GM19467 (cell line): Measurements from ENCODE around the gene TMEM63A.
A peak's percentile ranks its signal among the peaks of the same experiment; 100 is the strongest.
"Not testable (repeated sequence)": the region's sequence is repeated elsewhere in the genome, so short reads cannot be mapped to it uniquely, and the experiment has no call there.

Source experiments
- ATAC-seq: cut with Tn5 transposase; IDR thresholded peaks from one replicate; pipeline ENCODE4 v1.9.1; 2021; ENCODE audit warnings: mild to moderate bottlenecking, moderate library complexity; ENCODE audit not compliant: unreplicated experiment

Gene TMEM63A

GRCh38 chr1:225823811-225824261 lies 58.3 kb downstream of the TMEM63A start:
- no peak for ATAC-seq

GRCh38 chr1:225822655-225823403 lies 59.4 kb downstream of the TMEM63A start:
- no peak for ATAC-seq

- no peak for ATAC-seq
Observed at GRCh38 chr1:225820522-225821120, 61.6 kb downstream of the TMEM63A start.

DNA sequence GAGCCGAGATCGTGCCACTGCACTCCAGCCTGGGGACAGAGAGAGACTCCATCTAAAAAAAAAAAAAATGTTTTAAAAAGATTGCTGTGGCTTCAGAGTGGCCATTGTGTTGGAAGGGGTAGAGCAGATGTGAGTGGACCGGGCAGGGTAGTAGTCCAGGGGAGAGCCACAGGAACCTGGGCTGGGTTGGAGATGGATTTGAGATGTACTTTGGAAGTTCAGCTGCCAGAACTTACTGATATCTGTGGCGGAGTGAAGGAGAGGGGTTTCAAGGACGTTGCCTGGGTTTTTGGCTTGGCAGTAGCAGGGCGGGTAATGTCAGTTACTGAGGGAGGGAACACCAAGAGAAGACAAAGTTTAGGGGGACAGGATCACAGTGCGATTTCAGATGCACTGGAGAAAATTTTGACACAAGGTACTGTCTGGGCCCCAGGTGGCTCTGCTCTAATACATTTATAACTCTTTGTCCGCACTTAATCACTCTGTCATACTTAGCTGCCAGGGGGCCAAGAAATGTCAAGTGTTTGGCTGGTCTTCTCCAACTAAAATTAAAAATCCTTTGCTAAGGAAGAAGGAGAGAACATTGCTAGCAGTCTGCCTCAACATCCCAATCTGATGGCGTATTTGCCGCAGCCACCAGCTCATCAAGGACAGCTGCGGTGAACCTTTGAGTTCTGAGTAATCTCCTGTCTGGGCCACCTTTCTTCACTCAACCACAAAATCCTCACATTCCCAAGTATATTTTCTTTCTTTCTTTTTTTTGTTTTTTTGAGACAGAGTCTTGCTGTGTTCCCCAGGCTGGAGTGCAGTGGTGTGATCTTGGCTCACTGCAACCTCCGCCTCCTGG lies 62.6 kb downstream of the TMEM63A start:
- no peak for ATAC-seq

DNA sequence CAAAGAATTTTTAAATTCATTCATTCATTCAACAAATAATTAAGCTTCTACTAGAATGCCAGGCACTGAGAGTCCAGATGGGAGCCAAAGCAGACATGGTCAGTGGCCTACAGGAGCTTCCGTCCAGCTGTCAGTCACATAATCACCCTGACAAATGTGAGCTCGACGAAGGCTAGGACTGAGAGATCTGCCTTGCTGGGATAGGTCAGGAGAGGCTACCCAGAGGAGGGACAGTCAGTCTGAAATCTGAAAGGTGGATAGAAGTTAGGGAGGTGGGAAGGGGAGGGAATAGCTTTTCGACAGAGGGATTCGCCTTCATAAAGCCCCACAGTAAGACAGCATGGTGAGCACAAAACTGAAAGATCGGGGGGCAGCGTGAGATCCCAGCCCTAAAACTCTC lies 64.0 kb downstream of the TMEM63A start:
- ATAC-seq, result no peak

DNA sequence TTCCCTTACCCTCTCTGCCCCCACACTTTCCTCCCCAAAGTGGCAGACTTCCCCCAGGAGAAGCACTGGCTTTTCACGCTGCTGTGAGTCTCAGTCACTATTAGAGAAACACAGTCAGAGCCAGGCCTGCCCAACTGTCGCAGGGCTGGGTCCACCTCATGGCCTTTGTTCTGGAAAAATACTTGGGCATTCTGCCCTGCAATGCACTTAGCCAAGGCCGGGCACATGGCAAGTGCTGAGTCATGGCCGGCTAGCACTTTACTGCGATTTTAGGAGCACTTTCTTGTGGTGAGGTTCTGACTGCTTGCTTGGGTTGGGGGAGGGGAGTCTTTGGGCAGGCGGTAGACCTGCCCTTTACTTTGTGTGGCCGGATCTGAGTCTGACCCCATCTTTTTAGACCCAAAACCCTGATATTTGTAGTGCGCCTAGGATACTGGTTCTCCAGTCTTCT lies 64.5 kb downstream of the TMEM63A start:
- ATAC-seq, result no peak

- no peak for ATAC-seq
Observed at GRCh38 chr1:225816643-225817538, 65.3 kb downstream of the TMEM63A start.

DNA sequence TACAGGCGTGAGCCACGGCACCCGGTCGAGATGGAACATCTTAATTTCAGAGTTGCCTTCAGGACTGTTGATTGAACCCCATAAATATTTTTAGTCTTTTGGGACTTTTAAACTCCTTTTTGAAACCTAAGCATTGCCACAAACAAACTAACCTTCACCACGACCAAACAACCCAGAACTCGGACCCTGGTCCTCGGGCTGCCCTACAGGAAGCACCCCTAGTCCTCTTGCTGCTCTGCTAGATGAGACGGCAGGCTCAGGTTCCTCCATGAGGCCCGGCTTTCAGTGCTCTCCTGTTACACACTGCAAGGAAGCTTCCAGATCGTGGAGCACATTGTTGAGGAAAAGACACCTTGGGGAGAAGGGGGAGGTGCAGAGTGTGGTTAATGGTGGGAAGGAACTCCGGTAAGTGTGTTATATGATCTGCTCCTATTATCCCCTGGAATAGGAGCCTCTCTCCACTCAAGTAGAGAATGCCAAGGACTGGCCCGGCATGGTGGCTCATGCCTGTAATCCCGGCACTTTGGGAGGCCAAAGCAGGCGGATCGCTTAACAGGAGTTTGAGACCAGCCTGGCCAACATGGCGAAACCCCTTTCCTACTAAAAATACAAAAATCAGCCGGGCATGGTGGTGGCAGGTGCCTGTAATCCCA lies 66.5 kb downstream of the TMEM63A start:
- no peak for ATAC-seq

GRCh38 chr1:225815090-225815489 lies 67.1 kb downstream of the TMEM63A start:
- not testable (repeated sequence) for ATAC-seq

DNA sequence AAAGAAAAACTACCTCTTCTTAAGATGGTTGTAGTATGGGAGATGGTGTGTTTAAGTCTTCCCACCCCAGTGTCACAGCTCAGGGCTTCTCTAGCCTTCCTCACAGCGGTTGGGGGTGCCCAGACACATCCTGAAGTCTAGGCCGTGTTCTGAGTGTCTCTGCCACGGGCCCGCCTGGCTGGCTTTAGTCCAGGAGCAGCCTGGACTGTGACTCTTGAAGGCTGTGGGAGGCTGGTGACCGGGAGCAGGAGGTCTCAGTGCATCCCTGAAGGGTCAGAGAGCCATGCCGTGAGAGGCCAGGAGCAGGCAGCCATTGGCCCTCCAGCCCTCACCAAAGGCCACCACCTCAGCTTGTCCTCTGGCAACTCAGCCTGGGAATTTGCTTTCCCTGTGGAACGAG lies 67.8 kb downstream of the TMEM63A start:
- ATAC-seq, result no peak

GRCh38 chr1:225813214-225813964 lies 68.8 kb downstream of the TMEM63A start:
- no peak for ATAC-seq

DNA sequence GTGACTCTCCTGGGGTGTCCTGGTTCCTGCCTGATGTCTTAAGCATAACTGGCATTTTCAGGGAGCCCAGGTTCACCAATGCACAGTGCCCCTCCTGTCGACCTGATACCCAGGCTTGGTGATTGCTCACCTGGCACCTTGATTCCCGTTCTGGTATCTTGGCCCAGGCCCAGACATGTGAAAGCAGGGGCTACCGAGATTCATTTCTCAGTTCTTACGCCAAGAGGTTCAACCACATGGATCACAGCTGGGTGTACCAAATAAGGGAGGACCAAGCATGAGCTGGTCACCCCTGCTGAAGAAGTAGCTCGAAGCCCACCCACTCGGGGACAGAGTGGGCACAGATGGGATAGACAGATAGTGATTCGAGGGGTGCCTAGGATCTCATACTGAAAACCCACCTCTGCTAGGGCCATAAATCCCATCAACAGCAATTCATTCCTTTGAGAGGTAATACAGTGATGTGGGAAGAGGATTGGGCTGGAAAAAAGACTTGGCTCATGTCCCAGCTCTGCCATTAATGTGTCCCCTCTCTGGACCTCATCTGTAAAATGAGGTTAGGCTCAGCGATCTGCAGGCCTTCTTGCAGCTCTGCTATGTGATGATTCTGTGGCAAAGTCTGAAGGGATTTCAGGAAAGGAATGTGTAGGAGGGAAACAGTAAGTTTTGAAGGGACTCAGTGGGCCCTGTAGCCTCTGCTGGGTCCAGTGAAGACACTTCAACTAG lies 69.5 kb downstream of the TMEM63A start:
- no peak for ATAC-seq

GRCh38 chr1:225811622-225812487 lies 70.3 kb downstream of the TMEM63A start:
- no peak for ATAC-seq

- not testable (repeated sequence) for ATAC-seq
Observed at GRCh38 chr1:225810579-225811538, 71.3 kb downstream of the TMEM63A start.

DNA sequence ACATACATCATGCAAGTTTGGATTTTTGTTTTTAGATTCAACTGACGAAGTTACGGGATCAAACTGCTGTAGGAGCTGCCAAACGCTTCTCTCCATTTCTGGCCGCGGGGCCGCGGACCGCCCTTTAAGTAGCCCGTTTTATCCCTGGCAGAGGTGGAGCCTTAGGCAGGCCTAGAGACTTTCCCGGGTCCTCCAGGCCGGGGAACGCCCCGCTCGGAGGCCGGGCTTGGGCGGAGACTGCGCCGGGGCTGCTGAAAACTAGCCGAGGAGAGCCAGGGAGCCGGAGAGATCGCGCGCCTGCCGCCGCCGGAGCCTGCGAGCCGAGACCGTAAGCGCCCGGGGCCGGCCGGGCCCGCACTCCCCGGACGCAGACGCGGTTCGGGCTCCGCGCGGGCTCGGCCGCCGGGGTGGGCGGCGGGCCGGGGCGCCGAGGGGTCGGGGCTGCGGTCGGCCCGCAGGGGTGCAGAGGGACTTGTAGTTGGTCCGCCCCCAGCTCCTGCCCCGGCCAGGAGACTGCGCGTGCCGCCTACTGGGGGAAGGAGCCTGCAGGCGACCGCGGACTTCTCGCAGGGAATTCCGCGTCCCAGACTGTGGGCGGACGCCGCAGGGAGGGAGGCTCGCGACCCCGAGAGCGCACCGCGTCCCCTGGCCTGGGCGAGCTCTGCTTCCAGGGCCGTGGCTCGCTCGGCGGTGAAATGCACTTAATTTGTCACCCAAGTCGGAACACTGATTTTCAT lies 72.2 kb downstream of the TMEM63A start, which contains the start of gene EPHX1:
EPHX1 (plus strand) TSS at position 283 of the 737 bp plus-strand sequence. CDS start 18,606 bp downstream, outside the sequence.
- ATAC-seq, result peak; percentile 93

DNA sequence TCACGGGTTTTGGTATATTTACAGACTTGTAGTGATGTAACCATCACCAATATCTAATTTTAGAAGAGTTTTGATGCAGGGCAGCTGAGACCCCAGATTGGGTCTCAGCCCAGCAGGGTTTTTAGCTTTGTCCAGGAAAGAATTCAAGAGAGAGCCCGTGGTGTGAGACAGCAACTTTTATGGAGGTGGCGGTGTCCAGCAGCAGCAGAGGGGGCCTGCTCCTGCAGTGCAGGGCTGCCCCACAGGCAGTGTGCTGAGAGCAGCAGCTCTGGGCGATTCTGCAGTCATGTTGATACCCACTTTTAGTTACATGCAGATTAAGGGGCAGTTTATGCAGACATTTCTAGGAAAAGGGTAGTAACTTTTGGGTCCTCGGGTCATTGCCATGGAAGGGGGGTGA lies 74.0 kb downstream of the TMEM63A start:
- ATAC-seq, result no peak
